HAP-1 (cell line): ENCODE data around the gene SMPDL3B.
"Not testable (repeated sequence)": the region's sequence is repeated elsewhere in the genome, so short reads cannot be mapped to it uniquely, and the experiment has no call there.

ENCODE experiments used
- DNase-seq, 2 experiments: peaks; one replicate each; pipeline ENCODE4 v3.0.0-alpha.2; 2016 to 2020; ENCODE audit warnings: low spot score in 2 of 2
- H3K27me3 ChIP-seq: fragments of 250-450 bp; sonication (Bioruptor Pico); 2 replicates; pipeline ENCODE4 v1.5.1; 2020; ENCODE audit warnings: low read depth, mild to moderate bottlenecking, moderate library complexity
- H3K36me3 ChIP-seq: fragments of 250-450 bp; sonication (Bioruptor Pico); replicated peaks from 2 replicates; pipeline ENCODE4 v1.5.1; 2020; ENCODE audit warnings: mild to moderate bottlenecking
- H3K4me1 ChIP-seq: fragments of 250-450 bp; sonication (Bioruptor Pico); 2 replicates; pipeline ENCODE4 v1.5.1; 2020; ENCODE audit warnings: mild to moderate bottlenecking
- H3K4me3 ChIP-seq: fragments of 250-450 bp; sonication (Bioruptor Pico); 2 replicates; pipeline ENCODE4 v1.5.1; 2020; ENCODE audit warnings: mild to moderate bottlenecking, moderate library complexity
- H3K9me3 ChIP-seq: fragments of 250-450 bp; sonication (Bioruptor Pico); 2 replicates; pipeline ENCODE4 v1.5.1; 2020; ENCODE audit warnings: mild to moderate bottlenecking, moderate library complexity
- in situ Hi-C: fragments of 300-500 bp; cut with MboI; formaldehyde crosslinking; loops from 3 replicates; pipeline ENCODE4 v1.14.3; 2020; ENCODE audit warnings: low sequenced_read_pairs, inconsistent platforms, mixed read lengths

The SMPDL3B gene

GRCh38 chr1:27994526-27994925, 59.7 kb downstream of the SMPDL3B start:
- H3K4me3 ChIP-seq, H3K4me1 ChIP-seq, H3K27me3 ChIP-seq, H3K9me3 ChIP-seq, in situ Hi-C loops, DNase-seq: not testable (repeated sequence)
- H3K36me3 ChIP-seq: peaks cover 42% of the 10 kb centered on the region

GRCh38 chr1:27999055-27999454, 64.3 kb downstream of the SMPDL3B start:
- H3K36me3 ChIP-seq: peaks cover 22% of the 10 kb centered on the region
- H3K9me3 ChIP-seq: no peaks in the 10 kb centered on the region
- in situ Hi-C loops: no loop called here

GRCh38 chr1:28002600-28002999, 67.8 kb downstream of the SMPDL3B start:
- H3K4me1 ChIP-seq: no peaks in the 10 kb centered on the region
- H3K27me3 ChIP-seq: no peaks in the 10 kb centered on the region
- no peak for DNase-seq
- no peaks in the 10 kb centered on the region for H3K9me3 ChIP-seq
- H3K36me3 ChIP-seq: peaks cover 20% of the 10 kb centered on the region
- H3K4me3 ChIP-seq: no peak overlapping the region
- in situ Hi-C loops: no loop called here

More at GRCh38 chr1:27999055-27999454, 64.3 kb downstream of the SMPDL3B start:
- DNase-seq: no peak
- Histone ChIP-seq H3K27me3 (no peaks in the 10 kb centered on the region), H3K4me3 (no peak overlapping the region), H3K4me1 (no peaks in the 10 kb centered on the region)

GRCh38 chr1:28003117-28003516, 68.3 kb downstream of the SMPDL3B start:
- H3K27me3 ChIP-seq, H3K9me3 ChIP-seq, DNase-seq, H3K4me3 ChIP-seq, in situ Hi-C loops, H3K4me1 ChIP-seq: not testable (repeated sequence)
- H3K36me3 ChIP-seq: peaks cover 20% of the 10 kb centered on the region
